MM.1S (cell line): ENCODE results near the gene C9orf152.
A peak's percentile ranks its signal among the peaks of the same experiment; 100 is the strongest.

Source experiments
- EZH2 ChIP-seq: fragments of 300-600 bp; sonication (generic); optimal IDR thresholded peaks from 2 replicates; pipeline ENCODE3; 2017; ENCODE audit warnings: low read depth, mild to moderate bottlenecking, antibody characterized with exemption, low read length, mixed read lengths
- EZH2phosphoT487 ChIP-seq: fragments of 300-600 bp; sonication (generic); IDR thresholded peaks from 2 replicates; pipeline ENCODE4 v1.6.1; 2018; ENCODE audit warnings: antibody characterized with exemption, low read length
- TF ChIP-seq, protein P1 (sequence below): fragments of 300-600 bp; sonication (generic); IDR thresholded peaks from 2 replicates; pipeline ENCODE4 v1.5.1; 2016; ENCODE audit warnings: antibody characterized with exemption, low read length, mixed read lengths

DNA sequence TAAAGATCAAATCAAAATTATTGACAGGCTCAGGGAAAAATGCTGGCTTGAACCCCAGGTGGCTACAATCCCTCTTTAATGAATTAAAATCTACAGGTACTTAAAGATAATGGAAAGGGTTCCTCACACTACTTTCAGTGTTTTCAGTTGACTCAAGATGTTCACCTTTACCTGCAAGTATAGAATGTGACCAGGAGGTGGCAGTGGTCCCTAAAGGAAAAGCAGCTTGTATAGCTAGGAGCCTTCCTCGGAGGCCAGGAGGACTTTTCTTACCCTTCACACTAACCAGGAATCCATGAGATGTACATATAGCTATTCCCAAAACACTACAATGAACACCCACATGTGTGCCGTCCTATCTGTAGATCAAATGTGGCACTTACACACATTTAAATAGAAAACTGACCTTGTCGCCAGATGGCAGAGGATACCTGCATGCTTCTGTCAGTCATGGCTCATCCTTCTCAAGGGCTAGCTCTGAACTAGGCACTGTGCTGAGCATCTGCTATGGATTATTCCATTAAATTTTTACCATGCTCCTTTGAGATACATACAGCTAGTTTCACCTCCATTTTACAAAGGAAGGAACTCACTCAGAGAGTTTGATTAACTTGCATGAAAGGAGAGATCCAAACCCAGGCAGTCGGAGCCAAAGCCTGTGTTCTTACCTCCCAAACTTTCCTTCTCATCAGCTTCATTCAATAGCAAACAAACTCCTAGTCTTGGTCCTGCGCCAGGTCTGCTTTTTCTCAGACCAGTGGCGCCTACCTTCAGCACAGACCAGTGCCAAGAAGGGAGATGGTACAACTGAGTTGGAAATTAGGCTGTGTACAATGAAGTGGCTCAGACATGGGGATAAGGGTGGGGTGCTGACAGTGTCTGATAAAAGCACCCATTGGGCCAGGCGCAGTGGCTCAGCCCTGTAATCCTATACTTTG is 24.5 kb downstream of the C9orf152 start:
- TF ChIP-seq, protein P1, sequence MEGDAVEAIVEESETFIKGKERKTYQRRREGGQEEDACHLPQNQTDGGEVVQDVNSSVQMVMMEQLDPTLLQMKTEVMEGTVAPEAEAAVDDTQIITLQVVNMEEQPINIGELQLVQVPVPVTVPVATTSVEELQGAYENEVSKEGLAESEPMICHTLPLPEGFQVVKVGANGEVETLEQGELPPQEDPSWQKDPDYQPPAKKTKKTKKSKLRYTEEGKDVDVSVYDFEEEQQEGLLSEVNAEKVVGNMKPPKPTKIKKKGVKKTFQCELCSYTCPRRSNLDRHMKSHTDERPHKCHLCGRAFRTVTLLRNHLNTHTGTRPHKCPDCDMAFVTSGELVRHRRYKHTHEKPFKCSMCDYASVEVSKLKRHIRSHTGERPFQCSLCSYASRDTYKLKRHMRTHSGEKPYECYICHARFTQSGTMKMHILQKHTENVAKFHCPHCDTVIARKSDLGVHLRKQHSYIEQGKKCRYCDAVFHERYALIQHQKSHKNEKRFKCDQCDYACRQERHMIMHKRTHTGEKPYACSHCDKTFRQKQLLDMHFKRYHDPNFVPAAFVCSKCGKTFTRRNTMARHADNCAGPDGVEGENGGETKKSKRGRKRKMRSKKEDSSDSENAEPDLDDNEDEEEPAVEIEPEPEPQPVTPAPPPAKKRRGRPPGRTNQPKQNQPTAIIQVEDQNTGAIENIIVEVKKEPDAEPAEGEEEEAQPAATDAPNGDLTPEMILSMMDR = peak; percentile 83
- no peak for TF ChIP-seq EZH2phosphoT487
- no peak for TF ChIP-seq EZH2
